GM19467 (cell line): Measurements from ENCODE around the gene FCN3.

ENCODE experiments used
- ATAC-seq: cut with Tn5 transposase; IDR thresholded peaks from one replicate; pipeline ENCODE4 v1.9.1; 2021; ENCODE audit warnings: mild to moderate bottlenecking, moderate library complexity; ENCODE audit not compliant: unreplicated experiment

FCN3 gene

DNA sequence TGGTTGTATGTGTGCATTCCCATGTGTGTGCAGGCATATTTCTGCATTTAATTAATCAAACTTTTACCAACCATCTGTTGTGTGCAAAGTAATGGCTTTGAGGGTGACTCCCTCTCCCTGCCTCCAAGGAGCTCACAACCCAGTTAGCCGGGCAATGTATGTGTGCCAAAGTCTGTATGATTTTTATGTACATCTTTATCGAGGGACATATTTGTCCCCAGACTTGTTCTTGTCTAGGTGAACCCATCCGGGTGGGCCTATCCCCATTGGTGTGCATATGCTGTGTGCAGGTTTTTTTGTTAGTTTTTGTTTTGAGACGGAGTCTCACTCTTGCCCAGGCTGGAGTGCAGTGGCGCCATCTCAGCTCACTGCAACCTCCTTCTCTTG is 31.0 kb downstream of the FCN3 start:
- no peak for ATAC-seq

DNA sequence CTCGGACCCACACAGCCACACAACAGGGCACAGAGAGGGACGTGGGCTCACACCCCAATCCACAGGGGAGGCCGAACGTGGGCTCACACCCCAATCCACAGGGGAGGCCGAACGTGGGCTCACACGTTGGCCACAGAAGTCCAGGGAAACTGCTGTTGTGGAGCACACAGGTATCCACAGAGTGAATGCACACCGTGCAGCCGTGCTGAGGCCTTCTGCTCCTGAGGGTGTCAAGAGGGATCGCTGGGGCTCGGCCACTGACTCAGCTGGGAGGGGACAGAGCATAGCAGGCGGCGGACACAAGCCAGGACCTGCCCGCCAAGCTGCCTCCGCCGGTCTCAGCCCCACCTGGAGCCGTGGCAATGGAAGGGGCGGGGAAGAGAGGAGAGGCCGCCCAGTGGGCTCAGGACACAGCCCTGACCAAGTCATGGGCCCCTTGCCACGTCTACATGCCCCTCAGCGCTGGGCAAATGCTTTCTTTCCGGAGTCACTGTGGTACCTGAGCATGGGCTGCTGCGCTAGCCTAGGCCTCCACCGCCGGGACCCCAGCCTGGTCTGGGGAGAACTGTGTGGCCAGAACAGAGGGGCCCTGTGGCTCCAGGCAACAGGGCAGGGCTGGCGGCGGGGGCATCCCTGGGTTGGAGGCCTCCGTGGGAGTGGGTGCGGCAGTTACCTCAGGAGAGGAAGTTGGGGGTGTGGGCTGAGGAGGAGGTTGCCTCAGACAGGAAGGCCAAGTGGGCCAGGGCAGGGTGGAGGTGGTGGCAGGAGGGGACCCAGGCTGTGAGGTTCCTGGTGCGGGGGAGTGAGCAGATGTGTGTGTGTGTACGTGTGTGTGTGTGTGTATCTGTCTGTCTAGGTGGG is 31.6 kb downstream of the FCN3 start:
- ATAC-seq: peak; percentile 53

DNA sequence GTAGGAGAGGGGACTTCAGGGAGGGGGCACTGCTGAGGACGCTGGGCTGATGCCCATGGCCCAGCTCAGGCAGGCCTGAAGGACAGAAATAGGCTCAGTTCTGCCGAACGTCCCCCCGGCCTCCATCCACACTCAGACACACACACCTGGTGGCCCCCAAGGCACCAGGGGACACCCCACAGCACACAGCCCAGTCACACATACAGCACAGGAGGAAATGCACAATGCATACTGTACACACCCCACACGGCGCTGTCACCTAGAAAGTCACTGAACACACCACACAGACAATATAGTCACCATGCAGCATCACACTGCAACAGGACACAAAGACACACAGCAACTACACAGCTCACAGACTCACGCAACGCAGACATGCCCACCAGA is 32.2 kb downstream of the FCN3 start:
- no peak for ATAC-seq

DNA sequence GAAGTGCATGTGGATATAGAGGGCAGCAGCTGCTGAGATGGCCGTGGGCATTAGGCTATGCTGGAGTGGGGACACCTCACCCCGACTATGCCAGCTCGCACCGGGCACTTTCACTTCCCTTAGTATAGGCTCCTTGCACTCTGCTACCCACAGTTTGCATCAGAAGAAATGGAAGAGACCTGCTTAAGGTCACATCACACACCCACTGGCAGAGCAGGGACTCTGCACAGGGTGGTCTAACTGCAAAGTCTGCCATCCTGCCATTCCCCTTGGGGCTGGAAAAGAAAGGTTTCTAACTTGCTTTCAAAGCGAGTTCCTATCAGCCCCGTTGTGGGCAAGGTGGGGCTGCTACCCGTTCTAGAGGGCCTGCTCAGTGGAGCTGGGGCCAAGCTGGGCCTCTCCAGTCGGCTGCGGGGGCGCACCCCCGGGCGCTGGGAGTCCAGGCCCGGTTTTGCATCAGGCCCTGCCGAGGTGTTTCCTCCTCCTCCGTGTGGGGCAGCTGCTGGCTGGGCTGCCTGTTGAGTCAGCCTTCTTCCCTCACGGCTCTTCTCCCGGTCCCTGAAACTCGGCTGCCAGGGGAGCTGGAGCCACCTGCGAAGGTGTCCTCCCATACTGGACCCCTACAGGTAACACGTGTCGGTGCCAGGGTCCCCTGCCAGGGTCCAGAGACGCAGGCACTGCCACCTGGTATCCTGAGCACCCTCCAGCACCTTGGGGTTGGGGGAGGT is 32.9 kb downstream of the FCN3 start, which contains the start of gene SYTL1:
Gene SYTL1 (plus strand): TSS at position 498 of the 728 bp plus-strand sequence. CDS start 3,313 bp downstream, outside the sequence.
- ATAC-seq: no peak

DNA sequence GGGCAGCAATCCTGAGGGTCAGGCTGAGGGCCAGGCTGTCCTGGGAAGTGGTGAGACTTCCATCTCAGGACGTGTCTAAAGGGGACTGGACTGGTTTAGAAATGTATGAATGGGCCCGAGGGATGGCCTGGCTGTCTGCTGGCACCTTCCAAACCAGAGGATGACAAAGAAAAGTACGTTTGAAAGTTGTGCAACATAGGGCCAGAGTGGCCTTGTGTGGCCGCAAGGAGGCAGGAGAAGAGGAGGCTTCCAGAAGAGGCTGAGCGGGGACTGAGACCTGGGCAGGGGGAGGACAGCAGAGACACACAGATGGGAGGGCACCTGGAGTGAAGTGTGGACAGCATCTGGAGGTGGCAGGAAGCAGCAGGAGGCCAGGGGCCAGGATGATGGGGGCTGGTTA is 35.4 kb downstream of the FCN3 start:
- no peak for ATAC-seq

DNA sequence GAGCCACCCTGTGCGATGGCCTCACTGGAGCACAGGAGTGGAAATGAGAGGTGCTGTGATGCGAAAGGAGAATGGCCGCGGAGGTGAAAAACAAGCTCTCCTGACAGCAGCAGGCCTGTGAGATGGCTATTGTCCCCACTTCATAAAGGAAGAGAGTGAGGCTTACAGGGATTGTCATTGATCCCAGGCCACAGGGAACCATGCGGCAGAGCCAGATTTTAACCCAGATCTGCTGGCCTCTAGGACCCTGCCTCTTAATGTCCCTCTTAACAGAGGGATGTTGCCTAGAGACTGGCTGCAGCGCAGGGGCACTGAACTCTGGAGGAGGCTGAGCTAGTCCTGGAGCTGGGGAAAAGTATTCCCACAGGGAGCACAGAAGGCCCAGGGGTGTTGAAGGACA is 35.9 kb downstream of the FCN3 start:
- no peak for ATAC-seq

DNA sequence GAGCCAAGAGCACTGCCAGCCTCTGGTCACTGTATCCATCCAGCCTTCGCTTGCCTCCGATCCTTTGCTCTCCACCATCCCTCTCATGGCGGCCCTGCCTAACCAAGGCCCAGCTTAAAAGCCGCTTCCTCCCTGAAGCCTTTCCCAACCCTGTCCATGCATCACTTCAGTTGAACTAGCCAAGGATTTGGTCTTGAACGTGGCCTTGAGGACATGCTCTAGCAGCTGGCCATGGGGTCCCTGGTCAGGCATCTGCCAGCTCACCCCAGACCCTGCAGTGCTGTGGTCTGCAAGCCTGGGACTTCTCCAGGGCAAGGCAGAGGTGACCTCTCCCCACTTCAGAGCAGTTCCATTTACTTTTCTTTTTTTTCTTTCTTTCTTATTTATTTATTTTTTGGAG is 37.9 kb downstream of the FCN3 start:
- ATAC-seq: no peak

DNA sequence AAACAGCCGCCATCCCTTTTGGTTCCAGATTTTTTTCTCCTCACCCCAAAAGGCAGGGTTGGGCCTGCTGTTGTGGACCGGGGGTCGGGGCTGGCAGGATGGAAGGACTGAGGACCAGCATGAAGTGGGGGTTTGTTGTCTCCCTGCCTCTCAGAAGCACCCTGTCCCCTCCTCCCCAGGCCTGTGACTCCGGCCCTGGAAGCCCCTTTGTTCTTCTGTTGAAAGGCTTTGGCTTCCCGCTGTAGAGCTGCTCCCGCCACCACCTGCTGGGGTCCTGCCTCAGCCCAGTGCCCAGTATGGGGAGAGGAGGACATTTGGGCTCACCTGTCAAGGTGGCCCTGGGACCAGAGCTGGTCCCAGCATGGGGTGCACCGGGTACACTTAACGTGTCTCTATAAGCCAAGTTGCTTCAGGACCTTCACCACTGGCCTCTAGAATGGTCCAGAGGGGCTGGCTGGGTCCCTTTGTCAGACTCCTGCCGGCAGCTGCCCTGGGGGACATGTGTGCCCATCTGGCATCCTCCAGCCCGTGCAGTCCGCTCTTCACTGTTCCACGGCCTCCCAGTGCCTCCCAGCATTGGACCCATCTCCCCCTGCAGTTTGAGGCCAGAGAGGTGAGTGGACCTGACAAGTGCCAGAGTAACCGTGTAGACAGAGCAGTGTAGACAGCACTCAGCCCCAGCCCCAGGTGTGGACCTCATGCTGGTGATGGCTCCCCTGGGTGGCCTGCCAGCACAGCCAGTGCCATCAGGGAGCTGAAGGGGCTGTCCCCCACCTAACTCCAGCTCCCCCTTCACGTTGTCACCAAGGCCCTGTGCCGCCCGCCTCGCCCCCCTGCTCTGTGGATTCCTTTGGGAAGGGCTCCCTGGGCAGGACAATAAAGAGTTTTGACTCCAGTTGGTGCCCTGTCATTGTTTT is 38.9 kb downstream of the FCN3 start:
- ATAC-seq: no peak

DNA sequence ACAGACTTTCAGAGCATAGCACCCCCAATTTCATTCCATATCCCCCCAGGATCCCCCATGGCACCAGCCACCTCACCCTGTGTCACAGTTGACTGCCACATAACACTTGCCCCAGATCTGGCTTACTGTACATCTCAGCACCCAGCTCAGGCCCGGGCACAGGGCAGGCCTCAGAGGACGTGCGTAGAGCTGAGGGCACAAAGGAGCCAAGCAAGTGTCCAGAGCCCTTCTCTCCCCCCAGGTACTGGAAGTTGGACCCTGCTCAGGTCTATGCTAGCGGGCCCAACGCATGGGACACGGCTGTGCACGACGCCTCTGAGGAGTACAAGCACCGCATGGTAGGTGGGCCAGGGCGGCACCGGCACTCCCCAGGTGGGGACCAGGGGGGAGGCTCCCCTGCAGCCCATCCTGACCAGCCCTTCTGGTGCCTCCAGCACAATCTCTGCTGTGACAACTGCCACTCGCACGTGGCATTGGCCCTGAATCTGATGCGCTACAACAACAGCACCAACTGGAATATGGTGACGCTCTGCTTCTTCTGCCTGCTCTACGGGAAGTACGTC is 40.8 kb downstream of the FCN3 start:
- no peak for ATAC-seq

DNA sequence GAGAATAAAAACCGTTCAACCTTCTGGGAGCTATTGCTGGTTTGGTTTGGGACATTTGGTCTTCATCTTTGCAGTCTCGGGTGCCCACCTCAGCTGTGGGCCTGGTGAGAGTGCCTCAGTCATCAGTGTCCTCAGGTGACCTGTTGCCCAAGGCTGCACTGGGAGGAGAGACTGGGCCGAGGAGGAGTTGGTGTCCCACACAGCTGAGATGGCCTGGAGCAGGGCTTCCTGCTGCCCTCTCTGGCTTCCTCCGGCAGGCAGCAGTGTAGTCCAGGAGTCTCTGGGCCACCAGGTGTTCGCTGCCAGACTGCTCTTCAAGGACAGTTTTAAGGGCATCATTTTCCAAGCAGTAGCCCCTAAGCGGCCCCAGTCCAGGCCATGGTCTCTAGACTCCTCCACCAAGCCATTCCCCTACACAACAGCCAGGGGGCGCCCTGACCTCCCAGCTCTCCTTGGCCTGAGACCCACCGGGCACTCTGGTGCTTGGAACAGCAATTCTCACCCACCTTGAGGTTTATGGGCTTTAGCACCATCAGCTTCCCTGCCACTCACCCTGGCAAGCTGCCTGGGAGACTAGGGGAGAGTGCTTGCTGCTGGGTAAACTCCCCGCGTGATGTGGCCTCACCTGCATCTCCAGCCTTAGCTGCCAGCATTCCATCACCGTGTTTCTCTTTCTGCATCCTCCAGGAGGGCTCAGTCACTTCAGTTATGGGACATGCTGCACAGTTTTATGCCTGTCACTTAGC is 41.9 kb downstream of the FCN3 start:
- ATAC-seq: no peak

DNA sequence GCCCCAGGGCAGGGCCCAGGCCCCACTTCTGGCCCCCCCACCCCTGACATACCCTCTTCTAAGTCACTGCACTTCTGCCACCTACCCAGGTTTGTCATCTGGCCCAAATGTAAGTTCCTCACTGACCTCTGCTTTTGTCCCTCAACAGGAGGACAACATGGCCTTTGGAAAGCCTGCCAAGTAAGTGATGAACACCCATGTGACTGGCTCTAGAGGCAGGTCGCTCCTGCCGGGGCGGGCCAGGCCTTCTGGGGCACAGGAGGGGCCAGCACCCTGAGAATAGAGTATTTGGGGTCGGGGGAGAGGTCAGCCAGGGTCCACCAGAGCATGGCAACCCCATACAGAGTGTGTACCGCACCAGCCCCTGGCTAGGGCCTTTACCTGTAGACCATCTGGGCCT is 42.7 kb downstream of the FCN3 start:
- ATAC-seq: no peak

DNA sequence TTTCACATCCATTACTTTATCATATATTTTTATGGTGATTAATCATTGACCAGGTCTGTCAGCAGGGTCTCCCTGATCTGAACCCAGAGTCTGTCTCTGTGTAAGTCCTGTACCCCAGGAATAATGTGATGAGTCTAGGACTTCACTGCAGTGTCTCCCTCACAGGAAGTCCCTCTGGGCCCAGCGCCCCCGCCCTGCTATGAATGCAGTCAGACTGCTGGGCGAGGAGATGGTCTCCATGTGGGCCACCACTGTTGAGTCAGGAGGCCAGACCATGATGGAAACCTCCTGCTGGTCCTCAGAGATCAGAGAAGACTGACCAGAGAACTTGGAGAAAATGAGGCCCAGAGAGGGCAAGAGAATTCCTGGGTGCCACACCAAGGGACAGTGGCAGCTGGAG is 43.2 kb downstream of the FCN3 start:
- no peak for ATAC-seq

DNA sequence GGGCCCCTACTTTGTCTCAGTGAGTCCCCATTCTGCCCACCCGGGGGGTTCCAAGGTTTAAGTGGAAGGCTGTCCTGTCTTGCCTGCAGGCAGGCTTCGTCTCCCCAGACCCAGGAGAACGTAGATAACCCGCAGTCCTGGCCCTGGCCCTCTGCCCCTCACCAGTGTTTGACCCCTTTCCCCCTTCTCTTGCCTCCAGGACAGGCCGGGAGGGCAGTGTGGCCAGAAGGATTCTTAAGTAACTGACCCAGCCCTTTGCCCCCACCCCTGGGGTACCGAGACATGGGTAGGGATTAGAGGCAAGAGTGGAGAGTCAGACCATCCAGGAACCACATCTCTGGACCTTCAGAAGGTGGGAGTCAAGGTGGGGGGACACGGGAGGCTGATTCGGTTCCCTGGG is 43.8 kb downstream of the FCN3 start:
- ATAC-seq: no peak

DNA sequence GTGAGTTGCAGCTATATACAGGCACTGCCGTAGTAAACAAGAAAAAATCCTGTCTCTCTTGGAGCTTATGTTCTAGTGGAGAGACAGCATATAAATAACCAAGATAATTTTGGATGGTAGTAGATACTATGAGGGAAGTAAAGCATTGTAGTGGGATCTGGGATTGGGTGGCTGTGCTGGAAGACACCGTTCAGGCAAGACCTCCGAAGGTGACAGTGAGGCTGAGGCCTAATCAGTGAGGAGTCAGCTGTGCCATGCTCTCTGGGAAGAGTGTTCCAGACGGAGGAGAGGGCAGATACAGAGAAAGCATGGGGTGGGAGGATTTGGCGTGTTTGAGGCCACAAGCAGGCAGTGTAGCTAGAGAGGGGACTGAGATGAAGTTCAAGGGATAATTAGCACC is 46.7 kb downstream of the FCN3 start:
- no peak for ATAC-seq

DNA sequence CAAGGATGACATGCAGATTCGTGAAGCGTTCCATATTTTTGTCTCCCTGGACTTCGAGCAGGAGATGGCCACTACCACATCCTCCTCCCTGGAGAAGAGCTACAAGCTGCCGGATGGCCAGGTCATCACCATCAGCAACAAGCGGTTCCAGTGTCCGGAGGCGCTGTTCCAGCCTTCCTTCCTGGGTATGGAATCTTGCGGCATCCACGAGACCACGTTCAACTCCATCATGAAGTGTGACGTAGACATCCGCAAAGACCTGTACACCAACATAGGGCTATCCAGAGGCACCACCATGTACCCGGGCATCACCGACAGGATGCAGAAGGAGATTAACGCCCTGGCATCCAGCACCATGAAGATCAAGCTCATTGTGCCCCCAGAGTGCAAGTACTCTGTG is 49.3 kb downstream of the FCN3 start:
- ATAC-seq: no peak

DNA sequence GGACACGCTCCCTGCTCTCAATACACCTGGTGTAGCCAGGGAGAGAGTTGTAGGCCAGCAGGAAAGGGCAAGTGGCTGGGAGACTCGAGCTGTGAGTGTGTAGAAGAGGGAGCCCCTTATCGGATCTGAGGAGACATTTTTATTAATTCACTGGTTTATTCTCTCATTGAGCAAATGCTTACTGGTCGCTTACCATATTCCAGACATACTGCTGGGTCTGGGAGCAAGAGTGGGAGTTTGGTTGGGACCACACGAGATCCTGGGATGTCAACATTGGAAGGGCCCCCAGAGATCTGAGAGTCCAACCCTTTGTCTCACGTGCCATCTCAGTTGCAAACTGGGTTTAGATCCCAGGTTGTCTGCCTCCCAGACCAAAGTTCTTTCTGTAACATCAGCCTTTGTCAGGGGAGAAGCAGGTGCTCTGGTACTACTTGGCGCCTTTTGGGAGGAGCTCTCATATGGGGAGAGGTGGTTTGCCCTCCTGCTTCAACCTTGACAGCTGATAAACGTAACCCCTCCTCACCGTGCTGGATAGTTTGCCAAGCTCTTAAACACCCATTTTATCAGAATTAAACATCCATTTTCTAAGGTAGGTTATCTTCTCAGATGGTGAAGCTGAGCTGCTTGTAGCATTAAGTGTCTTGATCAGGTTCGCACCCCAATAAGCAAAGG is 51.9 kb downstream of the FCN3 start:
- ATAC-seq: no peak

DNA sequence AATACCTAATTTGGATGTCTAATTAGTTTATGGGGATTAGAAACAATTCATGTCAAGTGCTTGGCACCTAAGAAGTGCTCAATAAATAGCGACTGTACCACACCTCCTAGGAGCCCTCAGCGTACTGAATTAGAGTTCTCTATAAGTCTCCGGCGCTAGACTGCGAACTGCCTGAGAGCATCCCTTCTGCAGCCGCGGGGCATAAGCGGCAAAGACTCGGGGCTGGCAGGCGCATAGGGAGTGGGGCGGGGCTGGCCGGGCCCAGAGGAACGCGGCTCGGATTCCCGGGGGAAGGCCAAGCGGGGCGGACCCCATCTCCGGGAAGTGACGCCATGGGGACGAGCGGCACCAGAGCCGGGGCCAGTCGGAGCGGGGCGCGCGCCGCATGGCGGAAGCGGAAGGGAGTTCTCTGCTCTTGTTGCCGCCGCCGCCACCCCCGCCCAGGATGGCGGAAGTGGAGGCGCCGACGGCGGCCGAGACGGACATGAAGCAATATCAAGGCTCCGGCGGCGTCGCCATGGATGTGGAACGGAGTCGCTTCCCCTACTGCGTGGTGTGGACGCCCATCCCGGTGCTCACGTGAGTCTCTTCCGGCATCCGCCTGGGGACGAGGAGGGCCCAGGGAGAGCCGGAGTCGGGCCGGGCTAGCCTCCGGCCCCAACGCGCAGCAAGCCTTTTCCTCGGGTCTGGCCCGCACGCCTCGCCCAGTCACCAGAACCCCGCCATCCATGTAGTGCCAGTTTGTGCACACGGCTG is 52.6 kb downstream of the FCN3 start, which contains the start of gene TMEM222:
Gene TMEM222 (plus strand): TSS at position 351 of the 756 bp plus-strand sequence. CDS start 35 bp downstream, at position 386.
- ATAC-seq: peak; percentile 91
